Measurements from ENCODE around the gene GNS. TPM values are rescaled to one million over a fixed set of nuclear protein-coding genes. Genes with fewer than 3 reads are reported as not detected.

Gene GNS
- polyA plus RNA-seq, 2 of the 4 experiments (the other 2 are of a cell fraction), result 54.3 to 109 TPM

- no peak for TF ChIP-seq CBX8 (IDR thresholded peaks at IDR 0.05)
Observed at GRCh38 chr12:64743206-64743605, 16.0 kb downstream of the GNS start (continued).

- DNase-seq (ENCODE audit: low read depth in 1 of 2, low spot score in 1 of 2) (no peak), FAIRE-seq (no peak), ATAC-seq (no peak)
- H3K4me3 ChIP-seq, result no peak overlapping the region
- peaks cover 26% of the 10 kb centered on the region for H3K4me1 ChIP-seq
- TF ChIP-seq, protein P1, sequence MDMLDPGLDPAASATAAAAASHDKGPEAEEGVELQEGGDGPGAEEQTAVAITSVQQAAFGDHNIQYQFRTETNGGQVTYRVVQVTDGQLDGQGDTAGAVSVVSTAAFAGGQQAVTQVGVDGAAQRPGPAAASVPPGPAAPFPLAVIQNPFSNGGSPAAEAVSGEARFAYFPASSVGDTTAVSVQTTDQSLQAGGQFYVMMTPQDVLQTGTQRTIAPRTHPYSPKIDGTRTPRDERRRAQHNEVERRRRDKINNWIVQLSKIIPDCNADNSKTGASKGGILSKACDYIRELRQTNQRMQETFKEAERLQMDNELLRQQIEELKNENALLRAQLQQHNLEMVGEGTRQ (IDR thresholded peaks at IDR 0.05), result no peak
- TF ChIP-seq FOSL2 (IDR thresholded peaks at IDR 0.05) (no peak), FOSL2 (CRISPR knock-in tag; IDR thresholded peaks at IDR 0.05) (no peak; the same call in 1 of the 2 replicates), MYC (IDR thresholded peaks at IDR 0.05; ENCODE audit: borderline replicate concordance, low read length) (no peak), POLR2AphosphoS2 (conservative IDR thresholded peaks at IDR 0.05; ENCODE audit: low read length) (no peak), MAZ (IDR thresholded peaks at IDR 0.05; ENCODE audit: borderline replicate concordance, low read depth, low read length) (no peak), PHF8 (IDR thresholded peaks at IDR 0.05; ENCODE audit: borderline replicate concordance, low read depth) (no peak), FOSB (CRISPR knock-in tag; IDR thresholded peaks at IDR 0.05) (no peak), E2F6 (IDR thresholded peaks at IDR 0.05; ENCODE audit: borderline replicate concordance, low read depth) (no peak), EHMT2 (IDR thresholded peaks at IDR 0.05; ENCODE audit: low read depth) (no peak), SMC3 (IDR thresholded peaks at IDR 0.05) (no peak), CTCF (IDR thresholded peaks at IDR 0.05) (no peak)
- H3K9me3 ChIP-seq, result no peaks in the 10 kb centered on the region
- 78% methylated on average over 3 of the region's 3 CpGs for WGBS (ENCODE audit: missing lambda C conversion rate)
- no peak overlapping the region for H3K4me2 ChIP-seq
- ChIA-PET CTCF (interaction anchor here (1.2 kb wide), 1 partner anchor 14 kb away, joined by 3 read pairs; no protein-coding TSS in a partner anchor), POLR2A (no interaction called here)
- H3K27ac ChIP-seq, result no peak overlapping the region
Observed at GRCh38 chr12:64742416-64742815, 16.8 kb downstream of the GNS start.

- Histone ChIP-seq H3K9me3 (no peaks in the 10 kb centered on the region), H3K4me3 (no peak overlapping the region), H3K4me1 (peaks cover 17% of the 10 kb centered on the region), H3K27ac (no peak overlapping the region), H3K4me2 (no peak overlapping the region)
- TF ChIP-seq TFCP2L1 (CRISPR knock-in tag; IDR thresholded peaks at IDR 0.05), result no peak
- TF ChIP-seq PHF8 (IDR thresholded peaks at IDR 0.05; ENCODE audit: borderline replicate concordance, low read depth), result no peak
- no peak for TF ChIP-seq MYC (IDR thresholded peaks at IDR 0.05; ENCODE audit: borderline replicate concordance, low read length)
- TF ChIP-seq HOXB5 (CRISPR knock-in tag; IDR thresholded peaks at IDR 0.05), result no peak
- TF ChIP-seq ESRRA (IDR thresholded peaks at IDR 0.05; ENCODE audit: borderline replicate concordance, low read length), result no peak
- no peak for TF ChIP-seq CEBPB (IDR thresholded peaks at IDR 0.05)
- no peak for TF ChIP-seq NFE2L2 (conservative IDR thresholded peaks at IDR 0.05; ENCODE audit: low read length)
- no peak for TF ChIP-seq CTCF (IDR thresholded peaks at IDR 0.05)
- no peak for TF ChIP-seq BCL3 (IDR thresholded peaks at IDR 0.05)
- POLR2A ChIA-PET, result no interaction called here
- ATAC-seq (no peak), DNase-seq (ENCODE audit: low read depth in 1 of 2, low spot score in 1 of 2) (no peak), FAIRE-seq (no peak)
- CTCF ChIA-PET, result interaction anchor here (0.6 to 1.4 kb wide), 2 partner anchors 124 to 191 kb away, joined by 4 to 5 read pairs; no protein-coding TSS in a partner anchor
- WGBS (ENCODE audit: missing lambda C conversion rate), result 76% methylated on average over 2 of the region's 2 CpGs
Observed at GRCh38 chr12:64740646-64741045, 18.6 kb downstream of the GNS start.

Measured in A549 (cell line).